GM10266 (cell line): ENCODE results near the gene KCTD16.

Experiments
- DNase-seq: peaks from one replicate; pipeline ENCODE4 v3.0.0; 2012; ENCODE audit errors: extremely low spot score
- TF ChIP-seq, protein P1 (sequence below): IDR thresholded peaks from 2 replicates; pipeline ENCODE4 v1.5.1; 2012; ENCODE audit warnings: mild to moderate bottlenecking, low read depth; ENCODE audit not compliant: control insufficient read depth, insufficient read depth; ENCODE audit errors: missing control alignments

KCTD16 gene

DNA sequence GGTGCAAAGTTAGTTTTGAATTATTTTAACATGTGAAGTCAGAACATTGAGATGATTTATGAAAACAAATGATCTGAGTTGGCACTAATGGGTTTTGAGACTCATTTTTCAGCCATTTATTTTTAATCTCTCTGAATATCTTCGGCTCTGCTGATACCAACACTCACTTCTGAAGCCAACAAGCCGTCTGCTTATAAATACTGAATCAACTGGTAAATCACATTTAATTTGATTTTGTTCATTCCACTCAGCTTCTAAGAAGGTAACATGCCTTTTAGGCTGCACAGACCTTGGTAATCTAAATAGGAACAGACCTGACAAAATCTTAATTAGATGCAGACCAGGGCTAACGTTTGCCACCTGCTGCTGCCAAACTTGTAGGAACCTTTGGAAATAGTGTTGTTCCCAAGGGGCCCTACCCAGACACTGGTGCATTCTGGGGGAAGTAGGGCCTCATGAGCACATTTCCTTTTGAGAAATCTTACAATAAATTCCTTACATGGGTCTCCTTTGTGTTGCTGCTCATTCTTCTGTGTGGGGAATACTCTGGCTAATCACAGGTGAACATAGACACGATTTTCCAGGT lies 182.2 kb downstream of the KCTD16 start:
- no peak for DNase-seq
- TF ChIP-seq, protein P1, sequence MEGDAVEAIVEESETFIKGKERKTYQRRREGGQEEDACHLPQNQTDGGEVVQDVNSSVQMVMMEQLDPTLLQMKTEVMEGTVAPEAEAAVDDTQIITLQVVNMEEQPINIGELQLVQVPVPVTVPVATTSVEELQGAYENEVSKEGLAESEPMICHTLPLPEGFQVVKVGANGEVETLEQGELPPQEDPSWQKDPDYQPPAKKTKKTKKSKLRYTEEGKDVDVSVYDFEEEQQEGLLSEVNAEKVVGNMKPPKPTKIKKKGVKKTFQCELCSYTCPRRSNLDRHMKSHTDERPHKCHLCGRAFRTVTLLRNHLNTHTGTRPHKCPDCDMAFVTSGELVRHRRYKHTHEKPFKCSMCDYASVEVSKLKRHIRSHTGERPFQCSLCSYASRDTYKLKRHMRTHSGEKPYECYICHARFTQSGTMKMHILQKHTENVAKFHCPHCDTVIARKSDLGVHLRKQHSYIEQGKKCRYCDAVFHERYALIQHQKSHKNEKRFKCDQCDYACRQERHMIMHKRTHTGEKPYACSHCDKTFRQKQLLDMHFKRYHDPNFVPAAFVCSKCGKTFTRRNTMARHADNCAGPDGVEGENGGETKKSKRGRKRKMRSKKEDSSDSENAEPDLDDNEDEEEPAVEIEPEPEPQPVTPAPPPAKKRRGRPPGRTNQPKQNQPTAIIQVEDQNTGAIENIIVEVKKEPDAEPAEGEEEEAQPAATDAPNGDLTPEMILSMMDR = no peak

DNA sequence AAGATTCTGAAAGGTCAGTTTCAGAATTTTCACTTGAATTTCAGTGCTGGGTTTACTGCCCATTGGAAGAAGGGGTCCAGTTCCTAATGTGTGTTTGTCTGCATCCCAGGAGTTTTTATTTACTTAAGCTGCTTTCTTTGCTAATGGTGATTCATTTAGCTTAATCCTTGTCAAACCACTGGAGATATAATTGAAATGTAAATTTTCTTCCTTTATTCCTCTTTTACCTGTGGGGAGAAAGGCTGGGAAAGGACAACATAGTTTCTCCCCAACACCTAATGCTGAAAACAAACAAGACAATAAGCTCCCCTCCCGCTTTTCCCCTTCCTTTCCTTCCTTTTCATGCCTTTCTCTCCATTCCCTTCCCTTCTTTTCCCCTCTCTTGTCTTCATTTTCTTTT lies 185.8 kb downstream of the KCTD16 start:
- TF ChIP-seq, protein P1 = no peak
- DNase-seq = no peak

DNA sequence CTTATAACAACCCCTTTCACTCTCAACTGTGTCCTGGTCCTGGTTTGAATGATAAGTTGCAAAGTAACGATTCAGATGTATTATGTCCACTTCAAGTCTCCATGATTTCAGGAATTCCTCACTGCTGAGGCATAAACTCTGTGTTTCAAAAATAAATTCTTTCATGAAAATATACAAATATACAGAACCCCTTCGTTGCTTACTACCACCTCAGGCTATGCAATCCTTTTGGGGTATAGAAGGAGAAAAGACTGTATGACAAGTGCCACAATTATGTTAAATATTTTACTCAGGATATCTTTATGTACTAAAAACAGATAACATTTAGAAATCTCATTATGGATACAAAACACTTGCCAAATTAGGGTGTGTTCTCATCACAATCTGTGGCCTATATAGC lies 190.7 kb downstream of the KCTD16 start:
- no peak for DNase-seq
- TF ChIP-seq, protein P1 = no peak

DNA sequence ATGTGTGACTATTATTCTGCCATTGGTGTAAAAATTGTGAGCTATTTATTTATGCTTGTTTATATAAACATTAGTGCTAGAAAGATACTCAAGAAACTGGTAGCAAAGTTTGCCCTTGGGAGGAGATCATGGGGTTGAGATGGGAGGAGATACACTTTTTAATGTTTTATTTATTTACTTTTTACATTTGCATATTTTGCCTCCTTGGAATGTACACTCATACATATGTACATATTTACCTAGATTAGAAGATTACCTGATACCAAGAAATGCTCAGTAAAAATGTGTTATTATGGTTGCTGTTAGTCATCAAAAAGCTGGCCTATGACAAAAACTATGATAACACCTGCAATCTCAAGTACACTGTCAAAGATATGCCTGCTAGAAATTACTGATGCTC lies 195.2 kb downstream of the KCTD16 start:
- DNase-seq = no peak
- TF ChIP-seq, protein P1 = no peak

DNA sequence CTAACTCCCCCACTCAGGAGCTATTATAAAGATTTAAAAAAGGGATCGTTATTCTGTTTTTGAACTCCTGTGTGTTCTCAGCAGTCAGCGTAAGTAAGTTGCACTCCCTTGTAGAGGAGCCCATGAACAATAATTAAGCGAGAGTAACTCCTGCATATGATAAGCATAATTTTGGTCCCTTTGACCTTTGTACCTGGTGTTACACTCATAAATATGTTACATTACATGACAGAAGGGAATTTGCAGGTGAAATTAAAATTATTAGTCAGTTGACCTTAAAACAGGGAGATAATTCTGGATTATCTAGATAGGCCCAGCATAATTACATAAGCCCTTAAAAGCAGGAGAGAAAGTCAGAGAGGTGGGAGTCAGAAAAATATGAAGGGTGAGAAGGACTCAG lies 197.3 kb downstream of the KCTD16 start:
- no peak for DNase-seq
- TF ChIP-seq, protein P1 = no peak

DNA sequence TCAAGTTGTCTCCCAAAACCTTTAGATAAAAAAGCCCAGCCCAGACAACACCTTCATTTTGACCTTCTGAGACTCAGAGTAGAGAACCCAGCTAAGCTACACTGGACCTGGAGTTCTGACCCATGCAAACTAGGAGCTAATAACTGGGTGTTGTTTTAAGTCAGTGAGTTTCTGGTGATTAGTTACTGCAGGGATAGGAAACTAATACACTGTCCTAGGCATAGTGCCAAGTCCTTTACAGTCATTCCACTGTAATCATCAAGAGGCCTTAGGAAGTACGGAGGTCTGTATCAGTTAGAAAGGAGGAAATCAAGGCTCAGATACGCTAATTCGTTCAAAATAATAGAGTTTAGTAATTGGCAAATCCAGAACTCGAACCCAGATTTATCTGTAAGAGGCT lies 197.9 kb downstream of the KCTD16 start:
- no peak for DNase-seq

DNA sequence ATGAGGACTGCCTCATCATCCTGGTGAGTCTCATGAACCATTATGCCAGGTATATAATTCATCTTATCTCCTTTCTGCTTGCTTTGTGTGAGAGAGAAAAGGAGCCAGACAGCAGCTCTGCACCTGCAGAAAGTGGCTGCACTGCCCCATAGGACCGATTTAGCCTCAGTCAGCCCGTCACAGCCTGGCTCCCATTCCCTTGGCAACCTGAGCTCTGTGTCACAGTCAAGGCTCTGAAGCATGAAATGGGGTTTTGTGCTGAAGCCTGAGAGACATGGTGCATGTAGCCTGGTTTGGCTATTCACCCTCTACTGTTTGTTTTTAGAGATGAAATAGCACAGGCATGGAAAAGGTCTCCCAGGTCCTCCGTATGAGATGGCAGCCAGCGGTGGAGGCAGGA lies 198.3 kb downstream of the KCTD16 start:
- TF ChIP-seq, protein P1 = no peak
- DNase-seq = no peak

More for the DNA sequence above, 197.9 kb downstream of the KCTD16 start:
- TF ChIP-seq, protein P1 = no peak
